ENCODE data around the gene ZNF10.

Gene ZNF10

DNA sequence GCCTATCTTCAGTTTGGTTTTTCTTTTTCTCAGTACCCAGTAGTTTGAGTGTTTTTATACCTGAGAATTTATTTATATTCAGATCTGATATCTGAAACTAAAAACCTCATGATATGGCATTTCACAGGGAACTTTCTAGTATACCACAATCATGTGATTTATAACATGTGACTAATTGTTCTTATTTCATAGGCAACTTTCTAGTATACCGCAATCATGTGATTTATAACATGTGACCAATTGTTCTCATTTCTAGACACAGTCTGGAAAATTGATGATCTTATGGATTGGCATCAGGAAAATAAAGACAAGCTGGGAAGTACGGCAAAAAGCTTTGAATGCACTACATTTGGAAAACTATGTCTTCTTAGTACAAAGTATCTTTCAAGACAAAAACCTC lies 71.5 kb downstream of the ZNF10 start:
- DNase-seq (ENCODE audit: low read depth in 2 of 2): no peak

DNA sequence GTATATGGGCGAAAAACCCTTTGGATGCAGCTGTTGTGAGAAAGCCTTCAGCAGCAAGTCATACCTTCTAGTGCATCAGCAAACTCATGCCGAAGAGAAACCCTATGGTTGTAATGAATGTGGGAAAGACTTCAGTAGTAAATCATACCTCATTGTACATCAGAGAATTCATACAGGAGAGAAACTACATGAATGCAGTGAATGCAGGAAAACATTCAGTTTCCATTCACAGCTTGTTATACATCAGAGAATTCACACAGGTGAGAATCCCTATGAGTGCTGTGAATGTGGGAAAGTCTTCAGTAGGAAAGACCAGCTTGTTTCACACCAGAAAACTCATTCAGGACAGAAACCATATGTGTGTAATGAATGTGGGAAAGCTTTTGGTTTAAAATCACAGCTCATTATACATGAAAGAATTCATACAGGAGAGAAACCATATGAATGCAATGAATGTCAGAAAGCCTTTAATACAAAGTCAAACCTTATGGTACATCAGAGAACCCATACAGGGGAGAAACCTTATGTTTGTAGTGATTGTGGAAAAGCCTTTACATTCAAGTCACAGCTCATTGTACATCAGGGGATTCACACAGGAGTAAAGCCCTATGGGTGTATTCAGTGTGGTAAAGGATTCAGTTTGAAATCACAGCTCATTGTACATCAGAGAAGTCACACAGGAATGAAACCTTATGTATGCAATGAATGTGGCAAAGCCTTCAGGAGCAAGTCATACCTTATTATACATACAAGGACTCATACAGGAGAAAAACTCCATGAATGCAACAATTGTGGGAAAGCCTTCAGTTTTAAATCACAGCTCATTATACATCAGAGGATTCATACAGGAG lies 72.3 kb downstream of the ZNF10 start:
- no peak for DNase-seq (ENCODE audit: low read depth in 2 of 2)

DNA sequence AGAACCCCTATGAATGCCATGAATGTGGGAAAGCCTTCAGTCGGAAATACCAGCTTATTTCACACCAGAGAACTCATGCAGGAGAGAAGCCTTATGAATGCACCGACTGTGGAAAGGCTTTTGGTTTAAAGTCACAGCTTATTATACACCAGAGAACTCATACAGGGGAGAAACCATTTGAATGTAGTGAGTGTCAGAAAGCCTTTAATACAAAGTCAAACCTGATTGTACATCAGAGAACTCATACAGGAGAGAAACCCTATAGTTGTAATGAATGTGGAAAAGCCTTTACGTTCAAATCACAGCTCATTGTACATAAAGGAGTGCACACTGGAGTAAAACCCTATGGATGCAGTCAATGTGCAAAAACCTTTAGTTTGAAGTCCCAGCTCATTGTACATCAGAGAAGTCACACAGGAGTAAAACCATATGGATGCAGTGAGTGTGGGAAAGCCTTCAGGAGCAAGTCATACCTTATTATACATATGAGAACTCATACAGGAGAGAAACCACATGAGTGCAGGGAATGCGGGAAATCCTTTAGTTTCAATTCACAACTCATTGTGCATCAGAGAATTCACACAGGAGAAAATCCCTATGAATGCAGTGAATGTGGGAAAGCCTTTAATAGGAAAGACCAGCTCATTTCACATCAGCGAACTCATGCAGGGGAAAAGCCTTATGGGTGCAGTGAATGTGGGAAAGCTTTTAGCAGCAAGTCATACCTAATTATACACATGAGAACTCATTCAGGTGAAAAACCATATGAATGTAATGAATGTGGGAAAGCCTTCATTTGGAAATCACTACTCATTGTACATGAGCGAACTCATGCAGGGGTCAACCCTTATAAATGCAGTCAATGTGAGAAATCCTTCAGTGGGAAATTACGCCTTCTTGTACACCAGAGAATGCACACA lies 73.2 kb downstream of the ZNF10 start:
- DNase-seq (ENCODE audit: low read depth in 2 of 2): no peak

DNA sequence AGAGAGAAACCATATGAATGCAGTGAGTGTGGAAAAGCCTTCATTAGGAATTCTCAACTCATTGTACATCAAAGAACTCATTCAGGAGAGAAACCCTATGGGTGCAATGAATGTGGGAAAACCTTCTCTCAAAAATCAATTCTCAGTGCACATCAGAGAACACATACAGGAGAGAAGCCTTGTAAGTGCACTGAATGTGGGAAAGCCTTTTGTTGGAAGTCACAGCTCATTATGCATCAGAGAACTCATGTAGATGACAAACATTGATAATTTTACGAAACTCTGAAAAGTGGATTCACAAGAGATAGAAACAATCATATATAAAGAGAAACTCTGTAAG lies 73.8 kb downstream of the ZNF10 start:
- DNase-seq (ENCODE audit: low read depth in 2 of 2): no peak

DNA sequence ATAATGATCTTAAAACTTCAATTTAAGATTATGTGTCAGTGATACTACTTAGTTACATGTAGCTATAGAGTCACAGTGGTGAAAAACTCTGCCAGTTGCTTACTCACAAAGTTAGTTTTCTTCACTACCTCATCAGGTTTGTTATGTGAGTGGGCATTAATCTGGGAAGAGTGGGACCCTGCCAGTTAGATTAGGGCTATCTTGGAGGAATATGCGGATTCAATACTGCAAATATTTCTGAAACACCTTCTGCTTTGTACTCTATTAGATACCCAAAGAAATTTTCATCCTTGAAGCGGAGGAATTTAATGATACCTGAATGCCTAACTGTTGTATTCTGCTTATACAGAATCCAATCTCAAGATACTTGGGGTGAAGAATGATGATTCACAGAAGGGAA lies 76.0 kb downstream of the ZNF10 start:
- no peak for DNase-seq (ENCODE audit: low read depth in 2 of 2)

Data from fibroblast of skin of left biceps (primary cell).